Measurements from ENCODE around the gene HADHA.
"Not testable (repeated sequence)": the region's sequence is repeated elsewhere in the genome, so short reads cannot be mapped to it uniquely, and the experiment has no call there.

Gene HADHA

DNA sequence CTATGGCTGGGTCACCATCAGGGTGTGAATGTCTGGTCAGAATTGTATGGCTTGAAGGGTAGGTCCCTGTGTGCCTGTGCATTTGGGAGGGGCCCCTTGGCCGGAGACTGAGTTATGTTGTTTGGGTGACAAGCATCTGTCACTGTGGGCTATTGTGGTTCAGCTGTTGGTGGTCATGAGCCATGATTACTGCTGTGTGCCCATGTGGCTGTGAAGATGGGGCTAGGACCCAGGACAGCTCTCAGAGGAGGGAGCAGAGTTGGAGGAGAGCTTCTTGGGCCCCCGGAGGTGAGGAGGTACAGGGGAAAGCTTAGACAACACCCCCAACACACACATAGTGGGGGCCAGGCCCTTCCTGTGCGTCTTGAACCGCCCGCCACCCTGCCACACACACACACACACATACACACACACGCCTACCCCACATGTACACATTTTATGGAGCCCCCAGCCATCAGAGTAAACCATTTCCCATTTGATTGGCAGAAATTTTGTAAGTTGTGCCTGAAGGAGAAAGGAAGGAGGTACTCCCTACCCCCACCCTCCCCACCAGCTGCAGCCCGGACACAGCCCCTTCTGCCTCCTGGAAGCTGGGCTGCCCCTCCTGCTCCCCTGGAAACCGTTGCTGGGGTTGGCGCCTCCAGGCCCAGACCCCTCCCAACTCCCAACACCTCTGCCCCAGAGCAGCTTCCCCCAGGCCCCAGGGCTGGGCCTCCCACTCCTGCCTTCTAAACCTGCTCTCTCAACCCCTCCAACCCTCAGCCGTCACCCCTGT is 69.6 kb downstream of the HADHA start:
- no peak for DNase-seq (ENCODE audit: low read depth in 2 of 2)

DNA sequence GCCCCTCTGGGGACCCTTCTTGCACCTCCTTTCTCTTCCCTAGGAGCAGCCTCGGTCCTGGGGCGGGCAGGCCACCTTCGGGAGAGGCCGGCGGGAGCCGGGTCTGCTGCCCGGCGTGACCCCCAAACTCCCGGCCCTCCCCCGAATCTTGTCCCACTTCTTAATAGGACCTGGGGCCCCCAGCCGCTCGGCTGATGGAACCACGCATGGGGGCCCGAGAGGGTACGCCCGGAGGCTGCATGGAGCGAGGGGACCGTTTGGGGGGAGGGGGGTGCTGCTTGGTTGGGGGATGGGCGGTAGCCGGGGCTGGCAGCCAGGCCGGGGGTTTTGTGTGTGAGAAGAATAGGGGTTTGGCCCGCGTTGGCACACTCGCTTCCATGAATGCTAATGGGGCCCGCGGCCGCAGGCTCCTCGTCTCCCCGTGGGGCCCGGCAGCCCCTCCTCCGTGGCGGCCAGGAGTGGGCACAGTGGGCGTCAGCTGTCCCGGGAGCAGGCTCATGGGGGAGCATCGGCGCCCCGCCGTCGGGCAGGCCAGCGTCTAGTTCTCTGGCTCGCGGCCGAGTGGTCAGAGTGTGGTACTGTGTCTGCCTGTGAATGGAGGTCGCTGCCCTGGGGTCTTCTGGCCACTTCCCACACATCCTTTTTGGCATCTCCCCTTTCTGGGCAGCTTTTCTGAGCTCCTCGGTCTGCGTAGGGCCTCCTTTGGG is 70.5 kb downstream of the HADHA start:
- DNase-seq (ENCODE audit: low read depth in 2 of 2), result no peak

DNA sequence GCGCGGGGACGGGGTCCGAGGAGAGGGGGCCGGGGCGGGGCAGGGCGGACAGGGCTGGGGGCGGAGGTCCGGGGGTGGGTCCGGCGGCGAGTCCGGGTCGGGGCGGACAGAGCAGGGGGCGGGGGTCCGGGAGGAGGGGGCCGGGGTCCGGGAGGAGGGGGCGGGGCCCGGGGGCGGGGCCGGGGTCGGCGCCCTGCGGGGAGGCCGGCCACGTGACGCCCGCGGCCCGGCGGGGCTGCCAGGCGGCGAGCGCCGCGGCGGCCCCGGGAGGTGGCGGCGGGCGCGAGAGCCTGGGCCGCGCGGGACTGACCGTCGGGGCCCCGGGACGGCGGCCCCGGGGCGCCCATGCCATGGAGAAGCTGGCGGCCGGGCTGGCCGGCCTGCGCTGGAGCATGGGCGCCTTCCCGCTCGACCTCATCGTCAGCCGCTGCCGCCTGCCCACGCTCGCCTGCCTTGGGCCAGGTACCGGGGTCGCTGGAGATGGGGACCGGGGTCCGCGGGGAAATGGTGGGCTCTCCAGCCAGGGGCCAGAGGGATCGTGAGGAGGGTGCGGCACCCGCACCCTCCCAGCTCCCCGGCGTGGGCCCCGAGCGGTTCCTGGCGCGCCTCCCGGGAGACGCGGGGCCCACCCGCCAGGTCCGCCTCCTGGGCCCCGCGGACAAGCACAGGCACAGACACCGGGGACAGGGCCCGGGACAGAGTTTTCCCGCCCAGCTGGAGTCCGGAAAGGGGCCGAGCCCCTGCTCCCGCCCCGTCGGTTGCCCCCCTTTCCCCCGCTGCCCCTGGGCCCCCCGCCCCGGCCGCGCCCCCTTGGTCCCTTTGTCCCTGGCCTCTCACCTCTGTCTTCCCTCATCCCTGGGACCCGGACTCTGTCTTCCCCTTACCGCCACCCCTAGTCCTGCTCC is 71.3 kb downstream of the HADHA start, which contains the start of gene GAREM2:
Gene GAREM2 (plus strand): TSS at position 218 of the 905 bp plus-strand sequence. CDS start 133 bp downstream, at position 351.
- no peak for DNase-seq (ENCODE audit: low read depth in 2 of 2)

DNA sequence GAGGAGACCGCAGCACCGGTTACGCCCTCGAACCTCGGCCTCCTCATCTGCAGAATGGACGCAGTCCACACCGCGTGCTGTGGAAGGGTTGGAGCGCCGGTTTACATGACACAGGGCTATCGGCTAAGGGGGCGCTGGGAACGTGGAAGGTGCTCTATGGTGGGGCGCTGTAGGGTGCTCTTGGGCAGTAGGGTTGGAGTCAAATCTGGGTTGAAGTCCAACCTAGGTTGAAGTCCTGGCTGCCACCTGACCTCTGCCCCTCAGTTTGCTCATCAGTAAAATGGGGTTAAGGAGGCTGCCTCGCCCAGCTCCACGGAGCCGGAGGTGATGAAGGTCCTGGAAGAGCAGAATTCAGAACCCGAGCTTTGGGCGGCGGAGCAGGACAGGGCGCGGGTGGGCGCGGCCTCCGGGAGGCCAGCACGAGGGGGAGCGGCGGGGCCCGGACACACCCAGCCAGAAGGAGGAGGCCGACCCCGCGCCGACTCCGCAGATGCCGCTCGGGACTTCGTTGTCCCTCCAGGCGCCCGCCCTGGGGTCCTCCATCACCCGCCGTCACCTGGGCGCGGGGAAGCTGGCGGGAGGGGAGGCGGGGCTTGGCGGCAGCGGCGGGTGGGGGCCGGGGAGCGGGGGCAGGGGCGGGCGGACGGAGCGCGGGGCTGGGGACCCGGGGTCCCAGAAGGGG is 72.1 kb downstream of the HADHA start:
- DNase-seq (ENCODE audit: low read depth in 2 of 2), result no peak

DNA sequence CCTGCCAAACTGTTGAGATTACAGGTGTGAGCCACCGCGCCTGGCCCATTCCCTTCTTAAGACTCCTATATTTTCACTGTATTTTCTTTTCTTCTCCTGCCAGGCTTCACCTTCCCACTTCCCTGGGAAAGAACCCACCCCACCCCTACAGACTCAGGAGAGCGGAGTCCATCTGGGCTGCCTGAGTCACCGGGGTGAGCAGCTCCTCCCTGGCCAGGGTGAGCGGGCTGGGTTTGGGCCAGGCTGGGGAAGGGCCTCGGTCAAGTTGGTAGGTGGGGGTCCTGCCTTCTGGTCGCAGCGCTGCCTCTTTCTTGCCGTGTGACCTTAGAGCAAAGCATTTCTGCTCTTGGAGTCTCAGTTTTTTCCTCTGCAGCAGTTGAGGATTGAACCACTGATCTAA is 73.6 kb downstream of the HADHA start:
- DNase-seq (ENCODE audit: low read depth in 2 of 2), result no peak

DNA sequence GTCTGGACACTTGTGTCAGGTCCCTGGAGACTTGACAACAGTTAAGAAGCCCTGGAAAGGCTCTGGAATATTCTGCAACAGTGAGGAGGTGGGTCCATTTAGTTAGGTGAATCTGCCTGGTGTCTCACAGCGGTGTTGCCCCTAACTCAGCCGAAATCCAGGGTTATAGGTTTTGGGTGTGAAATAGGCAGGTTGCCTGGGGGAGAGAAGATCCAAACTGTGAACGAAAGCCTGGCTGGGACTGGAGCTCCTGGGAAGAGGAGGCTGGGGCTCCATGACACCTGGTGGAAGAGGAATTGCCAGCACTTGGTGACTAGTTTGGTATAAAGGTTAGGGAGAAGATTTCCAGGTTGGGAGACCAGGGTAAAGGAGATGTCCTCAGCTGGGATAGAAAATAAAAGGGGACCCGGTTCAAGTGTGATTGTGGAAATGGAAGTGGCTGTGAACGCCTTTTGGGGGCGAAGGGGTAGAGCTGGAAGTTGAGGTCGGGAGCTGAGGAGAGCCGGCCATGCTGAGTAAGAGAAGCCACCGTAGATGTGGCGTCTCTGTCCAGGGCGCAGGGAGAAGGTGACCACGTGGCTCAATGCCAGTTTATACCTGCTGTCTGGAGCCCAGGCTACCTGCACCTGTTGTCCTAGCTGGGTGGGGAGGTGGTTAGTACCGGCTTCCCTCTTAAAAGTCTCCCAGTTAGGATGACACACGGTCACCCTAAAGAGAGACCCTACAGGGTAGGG is 74.6 kb downstream of the HADHA start:
- DNase-seq (ENCODE audit: low read depth in 2 of 2), result no peak

DNA sequence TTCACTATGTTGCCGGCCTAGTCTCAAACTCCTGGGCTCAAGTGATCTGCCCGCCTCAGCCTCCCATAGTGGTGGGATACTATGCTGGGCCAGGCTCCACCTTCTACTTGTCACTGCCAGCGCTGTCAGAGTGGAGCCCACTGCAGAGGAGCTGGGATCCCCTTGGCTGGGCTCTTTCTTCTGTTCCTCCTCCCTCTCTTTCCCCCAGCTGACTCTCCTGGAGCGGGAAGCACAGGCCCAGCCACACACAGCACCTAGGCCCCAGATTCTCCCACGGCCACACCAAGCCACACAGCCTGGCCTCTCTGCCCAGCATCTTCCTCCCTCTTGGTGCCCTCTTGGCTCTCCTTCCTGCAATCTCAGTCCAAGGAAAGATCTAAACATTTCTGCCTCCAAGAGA is 75.2 kb downstream of the HADHA start:
- no peak for DNase-seq (ENCODE audit: low read depth in 2 of 2)

DNA sequence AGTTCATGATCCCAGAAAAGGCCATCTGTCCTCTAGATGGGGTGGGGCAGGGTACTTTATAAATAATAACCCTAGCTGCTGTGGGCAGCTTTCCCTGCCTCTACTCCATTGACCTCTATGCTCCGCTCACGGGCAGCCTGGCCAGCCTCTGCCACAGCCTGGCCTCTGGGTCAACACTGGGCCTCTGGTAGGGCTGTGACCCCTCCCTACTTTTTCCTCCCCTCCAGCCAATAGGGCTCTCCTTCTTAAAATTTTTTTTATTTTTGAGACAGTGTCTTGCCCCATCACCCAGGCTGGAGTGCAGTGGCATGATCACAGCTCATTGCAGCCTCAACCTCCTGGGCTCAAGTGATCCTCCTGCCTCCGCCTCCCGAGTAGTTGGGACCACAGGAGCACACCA is 75.6 kb downstream of the HADHA start:
- no peak for DNase-seq (ENCODE audit: low read depth in 2 of 2)

DNA sequence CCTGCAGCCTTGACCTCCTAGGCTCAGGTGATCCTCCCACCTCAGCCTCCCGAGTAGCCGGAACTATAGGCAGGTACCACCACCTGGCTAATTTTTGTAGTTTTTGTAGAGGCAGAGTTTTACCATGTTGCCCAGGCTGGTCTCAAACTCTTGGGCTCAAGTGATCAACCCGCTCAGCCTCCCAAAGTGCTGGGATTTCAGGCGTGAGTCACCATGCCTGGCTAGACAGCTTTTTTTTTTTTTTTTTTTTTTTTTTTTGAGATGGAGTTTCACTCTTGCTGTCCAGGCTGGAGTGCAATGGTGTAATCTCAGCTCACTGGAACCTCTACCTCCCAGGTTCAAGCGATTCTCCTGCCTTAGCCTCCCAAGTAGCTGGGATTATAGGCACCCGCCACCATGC is 77.9 kb downstream of the HADHA start:
- not testable (repeated sequence) for DNase-seq (ENCODE audit: low read depth in 2 of 2)

DNA sequence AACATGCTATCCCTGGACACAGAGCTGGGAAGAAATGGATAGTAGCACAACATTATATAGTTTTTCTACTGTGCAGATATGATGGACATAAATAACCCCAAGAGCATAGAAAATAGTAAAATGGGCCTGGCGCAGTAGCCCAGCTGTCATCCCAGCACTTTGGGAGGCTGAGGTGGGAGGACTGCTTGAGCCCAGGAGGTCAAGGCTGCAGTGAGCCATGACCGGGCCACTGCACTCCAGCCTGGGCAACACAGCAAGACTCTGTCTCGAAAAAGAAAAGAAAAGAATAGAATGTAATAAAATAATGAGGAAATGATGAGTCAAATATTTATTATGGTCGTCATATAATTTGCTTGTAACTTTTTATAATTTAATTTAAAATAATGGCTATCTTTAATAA is 79.0 kb downstream of the HADHA start:
- DNase-seq (ENCODE audit: low read depth in 2 of 2), result no peak

DNA sequence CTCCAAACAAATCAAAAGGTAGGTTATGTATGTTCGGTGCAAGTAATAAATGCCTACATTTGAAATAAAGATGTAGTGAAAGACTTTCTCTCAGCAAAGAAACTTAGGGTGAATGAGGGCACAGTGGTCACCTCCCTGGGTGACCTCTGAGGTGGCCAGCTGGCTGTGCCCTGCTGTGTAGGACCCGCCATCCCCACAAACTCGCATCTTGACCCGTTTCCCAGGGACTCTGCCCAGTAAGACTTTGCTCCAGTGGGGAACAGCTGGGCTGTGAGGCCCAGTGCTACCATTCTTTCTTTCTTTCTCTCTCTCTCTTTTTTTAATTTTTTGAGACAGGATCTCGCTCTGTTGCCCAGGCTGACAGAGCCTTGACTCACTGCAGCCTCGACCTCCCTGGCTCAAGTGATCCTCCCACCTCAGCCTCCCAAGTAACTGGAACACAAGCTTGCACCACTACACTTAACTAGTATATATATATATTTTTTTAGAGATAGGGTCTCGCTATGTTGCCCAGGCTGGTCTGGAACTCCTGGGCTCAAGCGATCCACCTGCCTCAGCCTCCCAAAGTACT is 79.7 kb downstream of the HADHA start:
- no peak for DNase-seq (ENCODE audit: low read depth in 2 of 2)

DNA sequence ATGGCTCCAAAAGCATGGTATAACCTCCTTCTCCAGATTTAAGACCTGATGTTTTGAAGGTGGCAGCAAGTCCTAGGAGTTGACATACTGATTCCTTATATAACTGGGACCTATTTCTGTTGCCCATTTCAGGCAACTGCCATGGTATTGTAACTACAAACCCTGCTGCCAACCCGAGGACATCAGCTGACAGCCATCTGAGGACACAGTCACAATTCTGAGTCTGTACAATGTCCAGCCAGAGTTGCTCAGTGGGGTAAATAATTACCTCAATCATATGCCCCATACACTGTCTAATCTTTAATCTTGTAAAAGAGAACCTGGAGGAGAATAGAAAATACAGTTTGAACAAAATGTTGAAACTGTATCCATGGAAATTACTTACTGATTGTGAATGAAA is 80.2 kb downstream of the HADHA start:
- DNase-seq (ENCODE audit: low read depth in 2 of 2), result no peak

DNA sequence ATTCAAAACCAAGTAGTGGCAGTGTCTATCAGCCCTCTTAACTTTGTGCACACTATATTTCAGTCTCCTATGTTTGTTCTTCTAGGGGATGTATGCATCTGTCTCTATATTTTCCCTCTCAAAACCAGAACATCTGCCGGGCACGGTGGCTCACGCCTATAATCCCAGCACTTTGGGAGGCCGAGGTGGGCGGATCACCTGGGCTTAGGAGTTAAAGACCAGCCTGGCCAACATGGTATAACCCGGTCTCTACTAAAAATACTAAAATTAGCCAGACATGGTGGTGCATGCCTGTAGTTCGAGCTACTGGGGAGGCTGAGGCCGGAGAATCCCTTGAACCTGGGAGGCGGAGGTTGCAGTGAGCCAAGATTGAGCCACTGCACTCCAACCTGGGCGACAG is 81.5 kb downstream of the HADHA start:
- no peak for DNase-seq (ENCODE audit: low read depth in 2 of 2)

DNA sequence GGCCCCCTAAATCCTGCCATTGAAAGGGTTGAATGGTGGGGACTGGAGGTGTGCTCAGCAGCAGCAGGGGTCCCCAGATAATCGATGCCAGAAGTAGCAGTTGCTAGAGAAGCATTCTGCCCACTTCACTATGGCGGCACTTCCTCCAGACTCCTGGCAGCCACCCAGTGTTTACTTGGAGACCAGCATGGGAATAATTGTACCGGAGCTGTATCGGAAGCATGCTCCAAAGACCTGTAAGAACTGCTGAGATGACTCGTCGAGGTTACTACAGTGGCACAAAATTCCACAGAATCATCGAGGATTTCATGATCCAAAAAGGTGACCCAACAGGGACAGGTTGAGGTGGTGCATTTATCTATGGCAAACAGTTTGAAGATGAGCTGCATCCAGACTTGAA is 82.5 kb downstream of the HADHA start:
- no peak for DNase-seq (ENCODE audit: low read depth in 2 of 2)

DNA sequence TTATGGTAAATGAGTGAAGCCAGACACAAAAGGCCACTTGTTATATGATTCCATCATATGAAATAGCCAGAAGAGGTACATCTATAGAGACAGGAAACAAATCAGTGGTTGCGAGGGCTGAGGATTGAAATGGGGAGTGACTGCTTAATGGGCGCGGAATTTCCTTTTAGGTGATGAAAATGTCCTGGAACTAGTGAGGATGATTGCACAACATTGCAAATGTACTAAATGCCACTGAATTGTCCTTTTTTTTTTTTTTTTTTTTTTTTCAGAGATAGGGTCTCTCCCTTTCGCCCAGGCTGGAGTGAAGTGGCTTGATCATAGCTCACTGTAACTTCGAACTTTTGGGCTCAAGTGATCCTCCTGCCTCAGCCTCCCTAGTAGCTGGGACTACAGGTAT is 86.9 kb downstream of the HADHA start:
- DNase-seq (ENCODE audit: low read depth in 2 of 2), result no peak

DNA sequence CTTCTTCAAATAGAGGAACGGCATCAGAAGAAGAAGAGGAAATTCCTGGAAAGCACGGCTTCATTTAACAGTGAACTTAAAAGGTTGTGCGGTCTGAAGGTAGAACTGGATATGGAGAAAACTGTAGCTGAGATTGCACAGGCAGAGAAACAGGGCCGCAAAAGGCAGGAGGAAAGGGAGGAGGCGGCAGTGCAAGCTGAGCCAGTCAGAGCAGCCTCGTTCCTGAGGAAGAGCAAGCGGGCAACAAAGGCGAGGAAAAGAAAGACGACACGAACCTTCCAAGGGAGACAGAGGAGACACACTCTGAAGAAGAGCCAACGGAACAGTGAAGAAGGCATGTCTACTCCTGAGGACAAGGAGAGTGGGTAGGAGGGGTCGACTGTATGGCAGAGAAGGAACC is 94.2 kb downstream of the HADHA start:
- no peak for DNase-seq (ENCODE audit: low read depth in 2 of 2)

DNA sequence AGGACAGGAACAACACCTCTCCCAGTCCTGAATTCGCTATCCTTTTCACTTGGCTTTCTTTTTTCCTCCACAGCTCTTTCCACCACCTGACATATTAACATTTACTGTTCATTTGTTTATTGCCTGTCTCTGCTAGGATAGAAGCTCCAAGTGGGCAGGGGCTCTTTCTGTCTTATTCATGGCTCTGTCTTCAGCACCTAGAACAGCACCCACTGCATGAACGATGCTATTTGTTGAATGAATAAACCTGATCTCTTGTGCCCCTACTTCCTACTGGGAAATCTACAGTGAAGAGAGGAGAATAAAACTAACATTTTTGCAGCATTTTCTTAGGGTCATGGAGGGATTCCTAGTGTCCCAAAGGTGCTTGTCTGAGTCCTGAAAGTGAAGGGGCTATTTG is 95.9 kb downstream of the HADHA start:
- DNase-seq (ENCODE audit: low read depth in 2 of 2), result no peak

DNA sequence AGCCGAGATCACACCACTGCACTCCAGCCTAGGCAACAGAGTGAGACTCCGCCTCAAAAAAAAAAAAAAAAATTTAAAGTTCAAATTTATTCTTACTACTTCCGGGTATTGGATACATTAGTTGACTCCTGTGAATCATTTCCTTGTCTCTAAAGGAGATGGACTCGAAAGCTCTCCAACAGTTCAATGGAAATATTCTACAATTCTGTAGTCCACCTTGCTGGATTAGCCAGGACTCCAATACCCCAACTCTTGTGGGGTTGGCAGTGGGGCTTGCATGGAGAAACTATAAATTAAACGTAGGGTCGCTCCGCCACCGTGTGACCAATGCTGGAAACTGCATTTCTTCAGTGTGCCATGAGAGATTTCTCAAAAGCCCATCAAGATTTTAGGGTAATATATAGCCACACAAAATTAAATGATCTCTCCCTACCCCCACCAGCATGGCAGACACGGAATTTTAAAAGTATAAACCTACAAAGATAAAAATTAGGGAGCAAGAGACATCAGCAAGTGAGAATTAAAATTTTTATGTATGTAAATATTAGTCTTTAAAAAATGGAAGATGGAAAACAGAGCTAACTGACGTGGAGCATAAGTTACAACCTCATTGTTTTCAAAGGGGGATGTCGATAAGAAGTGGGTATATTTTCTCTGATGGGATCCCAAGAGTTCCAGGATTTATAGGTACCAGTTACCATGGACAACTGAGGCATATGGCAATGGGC is 99.3 kb downstream of the HADHA start:
- DNase-seq (ENCODE audit: low read depth in 2 of 2), result peak; percentile 28 to 29

DNA sequence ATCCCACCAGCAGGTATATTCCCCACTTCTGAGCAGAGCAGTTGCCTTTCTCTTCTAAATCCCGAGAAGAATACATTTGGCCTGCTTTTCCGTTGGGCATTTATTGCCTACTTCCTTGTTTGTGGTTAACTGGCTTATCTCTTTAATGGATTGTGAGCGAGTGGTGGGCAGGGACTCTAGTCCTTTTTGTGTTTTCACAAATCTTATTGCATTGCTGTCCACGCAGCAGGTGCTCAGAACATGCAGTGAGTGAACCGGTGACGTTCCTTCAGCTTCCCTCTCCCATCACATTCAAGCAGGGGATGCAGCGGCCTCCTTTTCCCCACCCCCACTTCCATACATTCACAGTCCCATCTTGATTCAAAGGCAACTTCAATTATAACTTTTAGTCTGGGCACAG is 100.4 kb downstream of the HADHA start:
- DNase-seq (ENCODE audit: low read depth in 2 of 2), result no peak

DNA sequence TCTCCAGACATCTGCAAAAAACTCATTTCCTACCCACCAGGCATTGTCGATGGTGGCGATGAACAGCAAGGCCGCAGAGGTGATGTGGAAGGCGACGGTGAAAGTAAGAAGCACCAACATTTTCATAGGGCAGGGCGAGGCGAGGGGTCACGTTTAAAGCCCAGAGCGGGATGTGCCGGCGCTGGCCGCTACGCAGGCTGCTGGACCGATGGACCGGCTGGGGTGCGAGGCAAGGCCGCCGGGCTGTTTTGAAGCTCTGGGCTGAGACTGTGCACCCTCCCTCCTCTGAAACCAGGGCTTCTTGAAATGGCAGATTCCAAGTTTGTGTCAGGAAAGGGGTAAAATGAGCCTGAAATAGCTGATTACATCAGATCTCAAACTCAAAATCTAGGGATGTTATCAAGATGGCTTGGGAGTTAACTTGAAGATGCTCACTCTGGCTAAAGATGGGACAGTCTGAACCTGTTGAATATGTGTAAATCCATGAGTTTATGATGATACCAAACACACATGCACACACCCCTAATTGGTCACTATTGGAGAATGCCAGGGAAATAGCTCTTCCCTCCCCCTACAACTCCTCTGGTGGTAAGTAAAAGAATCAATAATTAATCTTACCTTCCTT is 103.2 kb downstream of the HADHA start:
- no peak for DNase-seq (ENCODE audit: low read depth in 2 of 2)
